ENCODE data around the gene PTPN5.

- TF ChIP-seq CTCF (conservative IDR thresholded peaks at IDR 0.05; ENCODE audit: low read length) (no peak), EZH2phosphoT487 (IDR thresholded peaks at IDR 0.05; ENCODE audit: borderline replicate concordance, low read depth, low read length) (no peak)
Observed at GRCh38 chr11:18754308-18754707, 37.3 kb downstream of the PTPN5 start.
